HFFc6 (cell line): ENCODE results near the gene TIRAP. TPM values are rescaled to one million over a fixed set of nuclear protein-coding genes. Genes with fewer than 3 reads are reported as not detected.

Experiments
- DNase-seq: peaks from one replicate; pipeline ENCODE4 v3.0.0-alpha.2; 2018
- H3K27ac Mint-ChIP-seq: 2 replicates; pipeline ENCODE4 v1.8.0; 2020; ENCODE audit warnings: mild to moderate bottlenecking, mixed read lengths
- H3K27me3 Mint-ChIP-seq: 2 replicates; pipeline ENCODE4 v1.8.0; 2021; ENCODE audit warnings: mild to moderate bottlenecking, moderate library complexity, mixed read lengths; ENCODE audit not compliant: insufficient read depth
- H3K36me3 Mint-ChIP-seq: 2 replicates; pipeline ENCODE4 v1.8.0; 2021; ENCODE audit warnings: low read depth, mixed read lengths
- H3K4me1 Mint-ChIP-seq: 2 replicates; pipeline ENCODE4 v1.8.0; 2020; ENCODE audit warnings: low read depth, mixed read lengths
- H3K4me3 Mint-ChIP-seq: 2 replicates; pipeline ENCODE4 v1.8.0; 2020; ENCODE audit warnings: mild to moderate bottlenecking, moderate library complexity, mixed read lengths
- H3K9me3 Mint-ChIP-seq: 2 replicates; pipeline ENCODE4 v1.8.0; 2020; ENCODE audit warnings: mild to moderate bottlenecking, mixed read lengths
- CTCF ChIP-seq: fragments of 200-600 bp; sonication (generic); IDR thresholded peaks from 2 replicates; pipeline ENCODE4 v1.5.0; 2021; ENCODE audit warnings: antibody characterized with exemption, mild to moderate bottlenecking
- total RNA-seq, 6 experiments: library from RNA; stranded (reverse); fragmentation: NEBNext Ultra II Directional; extraction: Animal tissue kit (Norgen Biotek cat#: 25700); gene quantifications; 2 replicates in 1 of 6; 3 replicates in 5 of 6; pipeline ENCODE4 v1.2.3, GENCODE V29; 2021

The TIRAP gene
- total RNA-seq, 6 experiments from 2014 or later: 7.6 to 9.7 (median 8.2) TPM

GRCh38 chr11:126277780-126278179 lies 5.1 kb upstream of the TIRAP start:
- H3K27me3 Mint-ChIP-seq: no peaks in the 10 kb centered on the region; the same call in 1 of the 2 replicates
- TF ChIP-seq CTCF: no peak

GRCh38 chr11:126279191-126279590 lies 3.7 kb upstream of the TIRAP start:
- H3K27me3 Mint-ChIP-seq: no peaks in the 10 kb centered on the region; the same call in 1 of the 2 replicates
- H3K9me3 Mint-ChIP-seq: no peaks in the 10 kb centered on the region
- peaks cover 23% of the 10 kb centered on the region for H3K36me3 Mint-ChIP-seq
- H3K4me1 Mint-ChIP-seq: peaks cover 21% of the 10 kb centered on the region
- TF ChIP-seq CTCF: no peak
- DNase-seq: no peak
- H3K4me3 Mint-ChIP-seq: no peak overlapping the region
- no peak overlapping the region for H3K27ac Mint-ChIP-seq

More at GRCh38 chr11:126277780-126278179, 5.1 kb upstream of the TIRAP start:
- Mint-ChIP-seq H3K27ac (no peak overlapping the region), H3K4me1 (peaks cover 14% of the 10 kb centered on the region), H3K36me3 (peaks cover 33% of the 10 kb centered on the region), H3K9me3 (no peaks in the 10 kb centered on the region), H3K4me3 (no peak overlapping the region)
- no peak for DNase-seq

- Mint-ChIP-seq H3K4me3 (no peak overlapping the region), H3K4me1 (peaks cover 31% of the 10 kb centered on the region), H3K27me3 (no peaks in the 10 kb centered on the region; the same call in 1 of the 2 replicates), H3K27ac (no peak overlapping the region), H3K9me3 (no peaks in the 10 kb centered on the region), H3K36me3 (peaks cover 14% of the 10 kb centered on the region)
- DNase-seq: no peak
- TF ChIP-seq CTCF: no peak
These were observed 2.3 kb upstream of the TIRAP start for GRCh38 chr11:126280595-126280994.

- no peak for TF ChIP-seq CTCF
- H3K4me1 Mint-ChIP-seq: peaks cover 31% of the 10 kb centered on the region
- H3K36me3 Mint-ChIP-seq: peaks cover 8% of the 10 kb centered on the region
- H3K27ac Mint-ChIP-seq: peak overlapping the region; percentile 45; the same call in 1 of the 2 replicates
- H3K4me3 Mint-ChIP-seq: peak overlapping the region; percentile 16; the same call in 1 of the 2 replicates
- H3K27me3 Mint-ChIP-seq: no peaks in the 10 kb centered on the region; the same call in 1 of the 2 replicates
- no peaks in the 10 kb centered on the region for H3K9me3 Mint-ChIP-seq
- DNase-seq: no peak
These were observed 1.6 kb upstream of the TIRAP start for GRCh38 chr11:126281245-126281644.

- no peaks in the 10 kb centered on the region for H3K9me3 Mint-ChIP-seq
- H3K4me3 Mint-ChIP-seq: peak overlapping the region; percentile 90
- H3K36me3 Mint-ChIP-seq: peaks cover 8% of the 10 kb centered on the region
- H3K27ac Mint-ChIP-seq: peak overlapping the region; percentile 45; the same call in 1 of the 2 replicates
- H3K4me1 Mint-ChIP-seq: peaks cover 31% of the 10 kb centered on the region
- TF ChIP-seq CTCF: no peak
- H3K27me3 Mint-ChIP-seq: no peaks in the 10 kb centered on the region; the same call in 1 of the 2 replicates
- no peak for DNase-seq
These were observed 1.2 kb upstream of the TIRAP start for GRCh38 chr11:126281666-126282175.
